Activated CD4-positive, alpha-beta T cell treated with anti-CD3 and anti-CD28 coated beads, Interleukin-2, amount 10 ng/mL, durations not matched to agents 7 days and 5 days (primary cell): ENCODE results near the gene CACTIN. TPM values are rescaled to one million over a fixed set of nuclear protein-coding genes. Genes with fewer than 3 reads are reported as not detected.
"Not testable (repeated sequence)": the region's sequence is repeated elsewhere in the genome, so short reads cannot be mapped to it uniquely, and the experiment has no call there.

Experiments used
- CTCF ChIA-PET: fragments of 350-600 bp; sonication (Branson Sonifier 250); formaldehyde crosslinking; loops from one replicate; lab custom pipeline; 2021; ENCODE audit warnings: antibody characterized with exemption; lab: Charles Lee
- POLR2A ChIA-PET: fragments of 350-600 bp; sonication (Branson Sonifier 250); formaldehyde crosslinking; loops from one replicate; lab custom pipeline; 2021; ENCODE audit warnings: antibody characterized with exemption; lab: Charles Lee
- DNase-seq: peaks from one replicate; pipeline ENCODE4 v3.0.0-alpha.2; 2020
- H3K27ac Mint-ChIP-seq: one replicate; pipeline ENCODE4 v1.8.0; 2021; ENCODE audit warnings: mild to moderate bottlenecking, moderate library complexity, mixed read lengths
- H3K27me3 Mint-ChIP-seq: one replicate; pipeline ENCODE4 v1.8.0; 2021; ENCODE audit warnings: mixed read lengths
- H3K36me3 Mint-ChIP-seq: one replicate; pipeline ENCODE4 v1.8.0; 2021; ENCODE audit warnings: low read depth, mixed read lengths
- H3K4me1 Mint-ChIP-seq: one replicate; pipeline ENCODE4 v1.8.0; 2021; ENCODE audit warnings: mixed read lengths
- H3K4me3 Mint-ChIP-seq: one replicate; pipeline ENCODE4 v1.8.0; 2021; ENCODE audit warnings: mild to moderate bottlenecking, moderate library complexity, mixed read lengths
- H3K9me3 Mint-ChIP-seq: one replicate; pipeline ENCODE4 v1.8.0; 2021; ENCODE audit warnings: mixed read lengths
- total RNA-seq, 2 experiments: library from RNA; stranded (reverse); gene quantifications; one replicate each; pipeline ENCODE4 v1.2.3, GENCODE V29; 2021

CACTIN gene
- total RNA-seq, 2 experiments from 2014 or later, result 31.8 to 39.1 TPM

- CTCF ChIA-PET, result interaction anchor here (0.9 to 1.4 kb wide), 2 partner anchors 24 to 32 kb away, joined by 4 to 6 read pairs; partner anchors contain the start of gene PIP5K1C
- Mint-ChIP-seq H3K9me3 (no peaks in the 10 kb centered on the region), H3K27me3 (no peaks in the 10 kb centered on the region), H3K27ac (no peak overlapping the region), H3K4me1 (peaks cover 16% of the 10 kb centered on the region), H3K4me3 (no peak overlapping the region), H3K36me3 (no peaks in the 10 kb centered on the region)
- DNase-seq, result no peak
- POLR2A ChIA-PET, result no interaction called here
Measured at GRCh38 chr19:3668331-3669081, 41.9 kb upstream of the CACTIN start.

GRCh38 chr19:3667766-3668165 lies 41.2 kb upstream of the CACTIN start:
- peaks cover 16% of the 10 kb centered on the region for H3K4me1 Mint-ChIP-seq
- CTCF ChIA-PET, result interaction anchor here (0.9 to 1.9 kb wide), 4 partner anchors 25 to 57 kb away, joined by 4 to 7 read pairs (median 6); partner anchors contain the start of gene PIP5K1C
- H3K27ac Mint-ChIP-seq, result peak overlapping the region; percentile 54
- POLR2A ChIA-PET, result no interaction called here
- H3K27me3 Mint-ChIP-seq, result no peaks in the 10 kb centered on the region
- H3K36me3 Mint-ChIP-seq, result no peaks in the 10 kb centered on the region
- H3K4me3 Mint-ChIP-seq, result no peak overlapping the region
- no peak for DNase-seq
- no peaks in the 10 kb centered on the region for H3K9me3 Mint-ChIP-seq

GRCh38 chr19:3667037-3667638 lies 40.5 kb upstream of the CACTIN start:
- Mint-ChIP-seq H3K36me3 (no peaks in the 10 kb centered on the region), H3K9me3 (no peaks in the 10 kb centered on the region), H3K27ac (no peak overlapping the region), H3K4me1 (peaks cover 13% of the 10 kb centered on the region), H3K4me3 (no peak overlapping the region), H3K27me3 (no peaks in the 10 kb centered on the region)
- no peak for DNase-seq
- ChIA-PET POLR2A (no interaction called here), CTCF (interaction anchor here (1.3 to 2.2 kb wide), 3 partner anchors 22 to 57 kb away, joined by 6 to 8 read pairs (median 7); no protein-coding TSS in a partner anchor)

- H3K4me1 Mint-ChIP-seq, H3K36me3 Mint-ChIP-seq, H3K9me3 Mint-ChIP-seq, POLR2A ChIA-PET, H3K27ac Mint-ChIP-seq, H3K4me3 Mint-ChIP-seq, DNase-seq, H3K27me3 Mint-ChIP-seq: not testable (repeated sequence)
- CTCF ChIA-PET, result interaction anchor here (1.0 to 2.2 kb wide), 4 partner anchors 22 to 182 kb away, joined by 3 to 8 read pairs (median 6); no protein-coding TSS in a partner anchor
Measured at GRCh38 chr19:3666545-3666856, 39.9 kb upstream of the CACTIN start.

GRCh38 chr19:3665681-3666544 lies 39.3 kb upstream of the CACTIN start:
- no peak overlapping the region for H3K27ac Mint-ChIP-seq
- H3K27me3 Mint-ChIP-seq, result no peaks in the 10 kb centered on the region
- no peaks in the 10 kb centered on the region for H3K9me3 Mint-ChIP-seq
- ChIA-PET CTCF (interaction anchor here (0.7 to 2.2 kb wide), 6 partner anchors 23 to 183 kb away, joined by 3 to 8 read pairs (median 4); no protein-coding TSS in a partner anchor), POLR2A (no interaction called here)
- peaks cover 4% of the 10 kb centered on the region for H3K4me1 Mint-ChIP-seq
- peak; percentile 78 for DNase-seq
- H3K4me3 Mint-ChIP-seq, result no peak overlapping the region
- H3K36me3 Mint-ChIP-seq, result no peaks in the 10 kb centered on the region

GRCh38 chr19:3664879-3665642 lies 38.5 kb upstream of the CACTIN start:
- no peak for DNase-seq
- Mint-ChIP-seq H3K4me1 (no peaks in the 10 kb centered on the region), H3K27ac (no peak overlapping the region), H3K36me3 (no peaks in the 10 kb centered on the region), H3K4me3 (no peak overlapping the region), H3K27me3 (no peaks in the 10 kb centered on the region), H3K9me3 (no peaks in the 10 kb centered on the region)
- ChIA-PET CTCF (interaction anchor here (0.7 to 2.2 kb wide), 3 partner anchors 24 to 55 kb away, joined by 3 to 8 read pairs (median 3); no protein-coding TSS in a partner anchor), POLR2A (no interaction called here)

GRCh38 chr19:3663838-3664237 lies 37.2 kb upstream of the CACTIN start:
- Mint-ChIP-seq H3K27me3 (no peaks in the 10 kb centered on the region), H3K9me3 (no peaks in the 10 kb centered on the region), H3K36me3 (no peaks in the 10 kb centered on the region), H3K4me1 (no peaks in the 10 kb centered on the region), H3K27ac (no peak overlapping the region), H3K4me3 (no peak overlapping the region)
- DNase-seq, result no peak
- ChIA-PET CTCF (no interaction called here), POLR2A (no interaction called here)

- CTCF ChIA-PET, result interaction anchor here (0.5 to 1.6 kb wide), 3 partner anchors 31 to 678 kb away, joined by 3 to 4 read pairs (median 3); partner anchors contain the start of gene MRPL54
- no peaks in the 10 kb centered on the region for H3K4me1 Mint-ChIP-seq
- no peak overlapping the region for H3K27ac Mint-ChIP-seq
- H3K27me3 Mint-ChIP-seq, result no peaks in the 10 kb centered on the region
- peaks cover 5% of the 10 kb centered on the region for H3K36me3 Mint-ChIP-seq
- no peak overlapping the region for H3K4me3 Mint-ChIP-seq
- POLR2A ChIA-PET, result no interaction called here
- no peak for DNase-seq
- H3K9me3 Mint-ChIP-seq, result no peaks in the 10 kb centered on the region
Measured at GRCh38 chr19:3661284-3662238, 35.0 kb upstream of the CACTIN start.

- no peak for DNase-seq
- ChIA-PET POLR2A (no interaction called here), CTCF (interaction anchor here (0.9 to 1.6 kb wide), 3 partner anchors 32 to 115 kb away, joined by 3 read pairs; partner anchors contain the start of gene MRPL54)
- H3K9me3 Mint-ChIP-seq, result no peaks in the 10 kb centered on the region
- H3K27me3 Mint-ChIP-seq, result no peaks in the 10 kb centered on the region
- H3K27ac Mint-ChIP-seq, result no peak overlapping the region
- H3K4me3 Mint-ChIP-seq, result no peak overlapping the region
- peaks cover 5% of the 10 kb centered on the region for H3K36me3 Mint-ChIP-seq
- no peaks in the 10 kb centered on the region for H3K4me1 Mint-ChIP-seq
Measured at GRCh38 chr19:3660493-3661219, 34.1 kb upstream of the CACTIN start.

- Mint-ChIP-seq H3K36me3 (peaks cover 5% of the 10 kb centered on the region), H3K27me3 (no peaks in the 10 kb centered on the region), H3K4me3 (no peak overlapping the region), H3K27ac (no peak overlapping the region), H3K9me3 (no peaks in the 10 kb centered on the region), H3K4me1 (no peaks in the 10 kb centered on the region)
- no peak for DNase-seq
- POLR2A ChIA-PET, result no interaction called here
- CTCF ChIA-PET, result interaction anchor here (1.3 kb wide), 1 partner anchor 114 kb away, joined by 3 read pairs; no protein-coding TSS in a partner anchor
Measured at GRCh38 chr19:3659746-3660112, 33.1 kb upstream of the CACTIN start.
